Measurements from ENCODE around the gene ETV3L.

ETV3L gene

DNA sequence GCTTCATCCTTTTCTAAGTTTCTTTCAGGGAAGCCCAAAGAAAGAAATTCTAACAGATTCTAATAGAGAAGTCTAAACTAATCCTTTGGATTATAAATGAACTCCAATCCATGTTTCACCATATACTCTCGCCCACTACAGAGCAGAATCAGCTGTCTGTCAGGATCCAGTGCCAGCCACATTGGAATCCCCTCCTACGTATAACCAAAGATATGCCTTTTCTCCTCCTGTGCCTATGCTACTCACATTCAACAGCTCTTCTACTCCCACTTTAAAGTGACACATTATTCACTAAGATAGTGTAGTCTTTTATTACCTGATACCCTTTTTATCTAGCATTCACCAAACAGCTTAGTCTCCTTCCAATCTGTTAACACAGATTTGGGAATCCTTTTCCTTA is 35.5 kb upstream of the ETV3L start:
- H3K4me3 ChIP-seq (ENCODE audit: low read depth, low read length): no peak overlapping the region
- DNase-seq: no peak
- TF ChIP-seq, protein P1, sequence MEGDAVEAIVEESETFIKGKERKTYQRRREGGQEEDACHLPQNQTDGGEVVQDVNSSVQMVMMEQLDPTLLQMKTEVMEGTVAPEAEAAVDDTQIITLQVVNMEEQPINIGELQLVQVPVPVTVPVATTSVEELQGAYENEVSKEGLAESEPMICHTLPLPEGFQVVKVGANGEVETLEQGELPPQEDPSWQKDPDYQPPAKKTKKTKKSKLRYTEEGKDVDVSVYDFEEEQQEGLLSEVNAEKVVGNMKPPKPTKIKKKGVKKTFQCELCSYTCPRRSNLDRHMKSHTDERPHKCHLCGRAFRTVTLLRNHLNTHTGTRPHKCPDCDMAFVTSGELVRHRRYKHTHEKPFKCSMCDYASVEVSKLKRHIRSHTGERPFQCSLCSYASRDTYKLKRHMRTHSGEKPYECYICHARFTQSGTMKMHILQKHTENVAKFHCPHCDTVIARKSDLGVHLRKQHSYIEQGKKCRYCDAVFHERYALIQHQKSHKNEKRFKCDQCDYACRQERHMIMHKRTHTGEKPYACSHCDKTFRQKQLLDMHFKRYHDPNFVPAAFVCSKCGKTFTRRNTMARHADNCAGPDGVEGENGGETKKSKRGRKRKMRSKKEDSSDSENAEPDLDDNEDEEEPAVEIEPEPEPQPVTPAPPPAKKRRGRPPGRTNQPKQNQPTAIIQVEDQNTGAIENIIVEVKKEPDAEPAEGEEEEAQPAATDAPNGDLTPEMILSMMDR (IDR thresholded peaks at IDR 0.05; ENCODE audit: low read depth, low read length): no peak
- no peaks in the 10 kb centered on the region for H3K27me3 ChIP-seq
- peaks cover 4% of the 10 kb centered on the region for H3K4me1 ChIP-seq
- H3K36me3 ChIP-seq: peaks cover 57% of the 10 kb centered on the region
- no peaks in the 10 kb centered on the region for H3K9me3 ChIP-seq

DNA sequence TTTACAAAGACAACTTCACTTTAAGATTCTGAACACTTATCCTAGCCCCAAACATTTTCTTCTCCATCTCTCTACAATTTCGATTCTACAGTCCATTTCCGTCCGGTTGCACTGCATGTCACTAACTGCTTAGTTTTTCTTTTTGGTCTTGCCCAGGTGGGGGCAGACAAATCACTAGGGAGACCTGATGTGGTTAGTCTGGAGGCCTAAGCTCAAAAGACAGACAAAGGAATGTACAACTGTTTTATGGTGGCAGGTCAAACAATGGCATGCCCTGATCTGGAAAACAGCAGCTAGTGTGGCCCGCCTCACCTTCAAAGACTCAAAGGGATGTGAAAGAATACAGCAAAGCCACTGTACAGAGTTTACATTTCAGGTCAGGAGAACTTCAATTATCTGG is 34.8 kb upstream of the ETV3L start:
- H3K4me1 ChIP-seq: peaks cover 4% of the 10 kb centered on the region
- TF ChIP-seq, protein P1 (IDR thresholded peaks at IDR 0.05; ENCODE audit: low read depth, low read length): no peak
- no peaks in the 10 kb centered on the region for H3K9me3 ChIP-seq
- no peaks in the 10 kb centered on the region for H3K27me3 ChIP-seq
- no peak overlapping the region for H3K4me3 ChIP-seq (ENCODE audit: low read depth, low read length)
- peaks cover 59% of the 10 kb centered on the region for H3K36me3 ChIP-seq
- no peak for DNase-seq

DNA sequence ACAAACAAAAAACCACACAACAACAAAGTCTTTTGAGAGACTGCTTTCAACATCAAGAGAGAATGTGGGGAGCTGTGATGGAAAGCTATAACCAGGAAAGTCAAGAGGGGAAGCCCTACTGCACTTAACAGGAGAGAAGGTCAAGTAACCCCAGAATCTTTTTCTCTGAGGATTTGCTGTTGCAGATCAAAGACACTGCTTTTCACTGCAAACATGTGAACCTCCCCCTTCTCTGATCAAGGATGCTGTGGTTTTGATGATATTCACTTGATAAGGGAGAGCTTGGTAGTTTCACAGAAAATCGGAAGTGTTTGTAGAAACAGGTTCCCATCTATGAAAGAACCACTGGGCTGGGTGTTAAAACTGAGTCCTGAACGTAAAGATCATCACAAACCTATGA is 33.8 kb upstream of the ETV3L start:
- Histone ChIP-seq H3K9me3 (no peaks in the 10 kb centered on the region), H3K4me3 (ENCODE audit: low read depth, low read length) (no peak overlapping the region), H3K4me1 (no peaks in the 10 kb centered on the region), H3K27me3 (no peaks in the 10 kb centered on the region), H3K36me3 (peaks cover 64% of the 10 kb centered on the region)
- TF ChIP-seq, protein P1 (IDR thresholded peaks at IDR 0.05; ENCODE audit: low read depth, low read length): no peak
- DNase-seq: no peak

DNA sequence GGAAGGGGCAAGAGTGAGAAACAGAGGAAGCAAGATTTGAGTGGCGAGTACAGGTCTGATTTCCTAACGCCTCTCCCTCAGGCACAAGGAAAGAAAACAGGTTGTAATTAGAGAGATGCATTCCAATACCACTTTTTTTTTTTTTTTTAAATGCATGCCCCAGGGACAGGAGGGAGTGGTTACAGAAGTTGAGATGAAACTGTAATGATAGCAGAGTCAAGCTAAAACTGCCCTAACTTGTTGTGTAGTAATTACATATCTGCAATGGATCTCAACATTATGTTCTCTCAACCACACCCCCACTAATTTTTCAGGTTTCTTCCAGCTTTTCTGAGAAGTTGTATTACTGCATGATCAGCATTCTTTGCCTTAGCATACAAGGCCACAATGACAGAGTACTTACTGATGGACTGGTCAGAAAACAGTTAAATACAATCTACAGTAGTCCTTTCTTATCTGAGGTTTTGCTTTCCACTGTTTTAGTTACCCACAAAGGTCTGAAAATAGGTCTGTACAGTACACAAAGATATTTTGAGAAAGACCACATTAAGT is 33.1 kb upstream of the ETV3L start:
- H3K4me1 ChIP-seq: no peaks in the 10 kb centered on the region
- H3K36me3 ChIP-seq: peaks cover 69% of the 10 kb centered on the region

DNA sequence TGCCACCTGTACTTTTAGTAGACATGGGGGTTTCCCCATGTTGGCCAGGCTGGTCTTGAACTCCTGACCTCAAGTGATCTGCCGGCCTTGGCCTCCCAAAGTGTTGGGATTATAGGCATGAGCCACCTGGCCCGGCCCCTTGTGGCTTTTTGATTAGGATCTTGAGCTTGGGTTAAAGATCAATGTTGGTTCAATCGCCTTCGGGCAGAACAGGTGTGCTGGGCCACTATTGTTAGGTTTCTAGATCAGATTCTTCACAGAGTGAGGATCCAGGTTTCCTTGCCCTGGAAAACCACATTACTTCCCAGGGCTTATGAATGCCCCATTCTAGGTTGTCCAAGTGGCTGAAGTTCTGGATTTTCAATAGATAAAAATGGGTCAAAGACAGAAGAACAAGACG is 32.5 kb upstream of the ETV3L start:
- TF ChIP-seq, protein P1 (IDR thresholded peaks at IDR 0.05; ENCODE audit: low read depth, low read length): no peak
- Histone ChIP-seq H3K4me1 (no peaks in the 10 kb centered on the region), H3K36me3 (peaks cover 72% of the 10 kb centered on the region), H3K9me3 (no peaks in the 10 kb centered on the region), H3K27me3 (no peaks in the 10 kb centered on the region), H3K4me3 (ENCODE audit: low read depth, low read length) (no peak overlapping the region)
- DNase-seq: no peak

More for the DNA sequence above, 33.1 kb upstream of the ETV3L start:
- TF ChIP-seq, protein P1 (IDR thresholded peaks at IDR 0.05; ENCODE audit: low read depth, low read length): no peak
- H3K4me3 ChIP-seq (ENCODE audit: low read depth, low read length): no peak overlapping the region
- H3K9me3 ChIP-seq: no peaks in the 10 kb centered on the region
- H3K27me3 ChIP-seq: no peaks in the 10 kb centered on the region
- DNase-seq: no peak

DNA sequence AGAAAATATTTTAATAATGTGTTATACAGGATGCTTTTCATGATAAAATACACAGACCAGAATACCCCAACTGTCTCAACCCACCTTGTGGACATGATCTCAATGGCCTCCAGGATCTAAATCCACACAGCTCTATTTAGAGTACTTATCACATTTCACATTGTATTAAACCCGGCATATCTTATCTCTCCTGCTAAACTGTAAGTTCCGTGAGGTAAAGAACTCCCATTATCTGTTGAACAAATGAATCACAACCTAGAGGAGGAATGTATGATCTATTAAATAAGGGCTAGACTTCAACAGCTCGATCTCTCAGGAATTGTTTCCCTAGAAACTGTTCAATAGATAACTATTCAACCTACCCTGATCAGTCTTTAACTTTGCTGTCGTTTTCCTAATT is 31.7 kb upstream of the ETV3L start:
- DNase-seq: no peak
- Histone ChIP-seq H3K4me3 (ENCODE audit: low read depth, low read length) (no peak overlapping the region), H3K4me1 (no peaks in the 10 kb centered on the region), H3K27me3 (no peaks in the 10 kb centered on the region), H3K9me3 (no peaks in the 10 kb centered on the region), H3K36me3 (peaks cover 73% of the 10 kb centered on the region)
- TF ChIP-seq, protein P1 (IDR thresholded peaks at IDR 0.05; ENCODE audit: low read depth, low read length): no peak
